Measurements from ENCODE around the gene CD80.

The CD80 gene

GRCh38 chr3:119550192-119550910 is 9.1 kb downstream of the CD80 start:
- in situ Hi-C loops (cut with HindIII; ENCODE audit: low sequenced_read_pairs) = no loop called here

GRCh38 chr3:119548341-119548740 is 11.1 kb downstream of the CD80 start:
- in situ Hi-C loops (cut with HindIII; ENCODE audit: low sequenced_read_pairs) = no loop called here

GRCh38 chr3:119547227-119547626 is 12.2 kb downstream of the CD80 start:
- in situ Hi-C loops (cut with HindIII; ENCODE audit: low sequenced_read_pairs) = no loop called here

GRCh38 chr3:119543147-119543546 is 16.3 kb downstream of the CD80 start:
- in situ Hi-C loops (cut with HindIII; ENCODE audit: low sequenced_read_pairs) = no loop called here

- in situ Hi-C loops (cut with HindIII; ENCODE audit: low sequenced_read_pairs) = no loop called here
Measured at GRCh38 chr3:119542168-119542767, 17.1 kb downstream of the CD80 start.

- in situ Hi-C loops (cut with HindIII; ENCODE audit: low sequenced_read_pairs) = no loop called here
Measured at GRCh38 chr3:119541547-119541946, 17.9 kb downstream of the CD80 start.

- in situ Hi-C loops (cut with HindIII; ENCODE audit: low sequenced_read_pairs) = no loop called here
Measured at GRCh38 chr3:119538772-119539171, 20.6 kb downstream of the CD80 start.

- in situ Hi-C loops (cut with HindIII; ENCODE audit: low sequenced_read_pairs) = no loop called here
Measured at GRCh38 chr3:119536757-119537156, 22.7 kb downstream of the CD80 start.

- in situ Hi-C loops (cut with HindIII; ENCODE audit: low sequenced_read_pairs) = no loop called here
Measured at GRCh38 chr3:119534296-119534695, 25.1 kb downstream of the CD80 start.

GRCh38 chr3:119531151-119531550 is 28.3 kb downstream of the CD80 start:
- in situ Hi-C loops (cut with HindIII; ENCODE audit: low sequenced_read_pairs) = no loop called here

- in situ Hi-C loops (cut with HindIII; ENCODE audit: low sequenced_read_pairs) = no loop called here
Measured at GRCh38 chr3:119530456-119530855, 29.0 kb downstream of the CD80 start.

GRCh38 chr3:119529883-119530282 is 29.5 kb downstream of the CD80 start:
- in situ Hi-C loops (cut with HindIII; ENCODE audit: low sequenced_read_pairs) = no loop called here

GRCh38 chr3:119527714-119528113 is 31.7 kb downstream of the CD80 start:
- in situ Hi-C loops (cut with HindIII; ENCODE audit: low sequenced_read_pairs) = no loop called here

GRCh38 chr3:119524931-119525662 is 34.3 kb downstream of the CD80 start:
- in situ Hi-C loops (cut with HindIII; ENCODE audit: low sequenced_read_pairs) = no loop called here

GRCh38 chr3:119518026-119518425 is 41.4 kb downstream of the CD80 start:
- in situ Hi-C loops (cut with HindIII; ENCODE audit: low sequenced_read_pairs) = no loop called here

GRCh38 chr3:119517112-119517511 is 42.3 kb downstream of the CD80 start:
- in situ Hi-C loops (cut with HindIII; ENCODE audit: low sequenced_read_pairs) = no loop called here

GRCh38 chr3:119514637-119515036 is 44.8 kb downstream of the CD80 start:
- in situ Hi-C loops (cut with HindIII; ENCODE audit: low sequenced_read_pairs) = no loop called here

GRCh38 chr3:119510690-119511089 is 48.7 kb downstream of the CD80 start:
- in situ Hi-C loops (cut with HindIII; ENCODE audit: low sequenced_read_pairs) = no loop called here

GRCh38 chr3:119508172-119508845 is 51.1 kb downstream of the CD80 start:
- in situ Hi-C loops (cut with HindIII; ENCODE audit: low sequenced_read_pairs) = no loop called here

GRCh38 chr3:119507404-119507803 is 52.0 kb downstream of the CD80 start:
- in situ Hi-C loops (cut with HindIII; ENCODE audit: low sequenced_read_pairs) = no loop called here

- in situ Hi-C loops (cut with HindIII; ENCODE audit: low sequenced_read_pairs) = no loop called here
Measured at GRCh38 chr3:119506631-119507030, 52.8 kb downstream of the CD80 start.

Data from DLD1 (cell line).